ENCODE data around the gene SIAH2.
A peak's percentile ranks its signal among the peaks of the same experiment; 100 is the strongest.

The SIAH2 gene

DNA sequence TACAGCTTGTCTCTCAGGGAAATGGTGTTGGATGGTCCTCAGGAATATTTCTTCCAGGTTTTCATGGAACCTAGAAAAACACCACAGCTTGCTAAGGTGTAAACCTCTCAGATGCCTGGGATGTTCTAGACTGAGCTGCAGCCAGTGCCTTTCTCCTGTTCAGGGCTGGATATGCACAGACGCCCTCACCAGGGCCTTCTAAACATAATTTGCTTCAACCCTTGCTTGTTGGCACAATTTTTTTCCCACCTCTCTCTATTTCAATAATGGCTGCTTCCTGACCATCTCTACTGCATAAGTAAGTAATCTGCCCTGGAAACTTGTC lies 28.2 kb downstream of the SIAH2 start:
- Histone ChIP-seq H3K36me3 (ENCODE audit: control insufficient read depth in 1 of 2, insufficient read depth in 2 of 2, low read length in 2 of 2) (no peaks in the 10 kb centered on the region), H3K4me3 (ENCODE audit: low read depth in 1 of 2, low read length in 2 of 2) (no peak overlapping the region), H3K9me3 (ENCODE audit: control insufficient read depth in 1 of 2, low read length in 2 of 2) (no peaks in the 10 kb centered on the region), H3K27me3 (ENCODE audit: control insufficient read depth in 1 of 2, insufficient read depth in 2 of 2, low read length in 2 of 2) (no peaks in the 10 kb centered on the region), H3K27ac (ENCODE audit: low read depth, low read length) (no peak overlapping the region), H3K9ac (ENCODE audit: low read depth in 1 of 2, low read length in 2 of 2) (no peak overlapping the region), H3K4me1 (ENCODE audit: control insufficient read depth in 1 of 2, insufficient read depth in 2 of 2, low read length in 2 of 2) (peaks cover 25 to 31% of the 10 kb centered on the region in 2 donors)

DNA sequence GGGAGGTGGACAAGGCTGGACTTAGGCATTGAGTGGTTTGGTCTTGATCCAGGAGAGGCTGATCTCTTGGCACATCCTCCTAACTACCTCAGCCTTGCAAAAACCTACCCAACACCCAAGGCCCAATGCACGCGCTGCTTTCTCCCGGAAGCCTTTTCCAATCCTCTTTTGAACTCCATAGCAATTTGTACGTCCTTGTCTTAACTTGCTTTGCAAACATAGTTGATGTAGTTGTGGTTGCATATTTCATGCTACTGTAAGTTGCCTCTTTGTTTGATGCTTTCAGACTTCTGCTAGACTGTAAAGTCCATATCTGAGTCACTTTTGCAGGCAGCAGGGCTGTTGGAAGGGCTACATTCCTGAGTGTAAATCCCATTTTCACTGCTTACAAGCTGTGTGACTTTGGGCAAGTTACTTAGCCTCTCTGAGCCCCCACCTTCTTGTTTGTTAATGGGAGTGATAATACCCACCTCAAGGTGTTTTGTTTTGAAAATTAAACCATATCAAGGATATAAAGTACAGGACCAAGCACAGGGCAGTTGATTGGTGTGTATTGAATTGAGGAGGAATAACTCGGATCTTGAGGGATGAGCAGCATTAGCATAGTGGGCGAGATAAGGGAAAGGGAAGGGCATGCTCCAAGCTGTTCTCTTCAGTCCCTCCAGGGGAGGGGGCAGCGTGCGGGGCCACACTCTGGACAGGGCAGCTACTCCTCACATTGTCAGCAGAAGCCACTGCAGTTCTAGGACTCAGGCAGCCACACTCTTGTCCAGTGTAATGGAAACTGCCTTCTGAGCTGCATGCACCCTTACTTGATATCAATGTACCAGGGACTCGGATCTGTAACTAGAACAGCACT lies 28.8 kb downstream of the SIAH2 start:
- Histone ChIP-seq H3K4me3 (ENCODE audit: low read depth in 1 of 2, low read length in 2 of 2) (no peak overlapping the region), H3K27ac (ENCODE audit: low read depth, low read length) (no peak overlapping the region), H3K36me3 (ENCODE audit: control insufficient read depth in 1 of 2, insufficient read depth in 2 of 2, low read length in 2 of 2) (no peaks in the 10 kb centered on the region), H3K9me3 (ENCODE audit: control insufficient read depth in 1 of 2, low read length in 2 of 2) (no peaks in the 10 kb centered on the region), H3K27me3 (ENCODE audit: control insufficient read depth in 1 of 2, insufficient read depth in 2 of 2, low read length in 2 of 2) (no peaks in the 10 kb centered on the region), H3K4me1 (ENCODE audit: control insufficient read depth in 1 of 2, insufficient read depth in 2 of 2, low read length in 2 of 2) (peaks cover 25 to 29% of the 10 kb centered on the region in 2 donors), H3K9ac (ENCODE audit: low read depth in 1 of 2, low read length in 2 of 2) (no peak overlapping the region)

DNA sequence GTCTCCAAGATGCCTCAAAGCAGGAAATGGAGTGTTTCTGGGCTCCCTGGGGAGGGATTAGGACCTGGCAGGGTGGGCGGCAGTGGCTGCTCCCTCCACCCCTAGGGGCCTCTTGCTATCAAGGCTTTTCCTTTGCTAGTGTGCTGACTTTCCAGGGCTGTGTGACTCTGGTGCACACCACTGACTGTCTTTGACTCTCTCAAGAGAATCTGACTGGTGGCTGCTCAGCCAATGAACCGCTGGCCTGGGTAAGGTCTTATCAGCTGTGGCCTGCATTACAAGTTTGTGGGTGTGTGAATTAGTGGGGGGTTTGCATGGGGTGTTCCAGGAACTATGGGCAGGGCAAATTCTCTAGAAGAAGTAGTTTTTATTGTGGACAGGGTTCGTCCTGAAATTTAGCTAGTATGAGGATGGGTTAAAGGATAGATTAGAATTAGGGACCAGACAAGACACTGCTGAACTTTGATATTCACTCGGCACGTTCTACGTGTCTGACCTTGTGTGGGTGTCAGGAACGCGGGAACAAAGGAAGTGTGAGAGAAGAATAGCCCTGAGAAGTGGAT lies 29.5 kb downstream of the SIAH2 start:
- Histone ChIP-seq H3K36me3 (ENCODE audit: control insufficient read depth in 1 of 2, insufficient read depth in 2 of 2, low read length in 2 of 2) (no peaks in the 10 kb centered on the region), H3K9me3 (ENCODE audit: control insufficient read depth in 1 of 2, low read length in 2 of 2) (no peaks in the 10 kb centered on the region), H3K9ac (ENCODE audit: low read depth in 1 of 2, low read length in 2 of 2) (no peak overlapping the region), H3K27me3 (ENCODE audit: control insufficient read depth in 1 of 2, insufficient read depth in 2 of 2, low read length in 2 of 2) (no peaks in the 10 kb centered on the region), H3K27ac (ENCODE audit: low read depth, low read length) (no peak overlapping the region), H3K4me1 (ENCODE audit: control insufficient read depth in 1 of 2, insufficient read depth in 2 of 2, low read length in 2 of 2) (peaks cover 19 to 26% of the 10 kb centered on the region in 2 donors), H3K4me3 (ENCODE audit: low read depth in 1 of 2, low read length in 2 of 2) (no peak overlapping the region)

- Histone ChIP-seq H3K27me3 (ENCODE audit: control insufficient read depth in 1 of 2, insufficient read depth in 2 of 2, low read length in 2 of 2) (no peaks in the 10 kb centered on the region), H3K9me3 (ENCODE audit: control insufficient read depth in 1 of 2, low read length in 2 of 2) (no peaks in the 10 kb centered on the region)
Measured at GRCh38 chr3:150729682-150730360, 33.1 kb downstream of the SIAH2 start.

DNA sequence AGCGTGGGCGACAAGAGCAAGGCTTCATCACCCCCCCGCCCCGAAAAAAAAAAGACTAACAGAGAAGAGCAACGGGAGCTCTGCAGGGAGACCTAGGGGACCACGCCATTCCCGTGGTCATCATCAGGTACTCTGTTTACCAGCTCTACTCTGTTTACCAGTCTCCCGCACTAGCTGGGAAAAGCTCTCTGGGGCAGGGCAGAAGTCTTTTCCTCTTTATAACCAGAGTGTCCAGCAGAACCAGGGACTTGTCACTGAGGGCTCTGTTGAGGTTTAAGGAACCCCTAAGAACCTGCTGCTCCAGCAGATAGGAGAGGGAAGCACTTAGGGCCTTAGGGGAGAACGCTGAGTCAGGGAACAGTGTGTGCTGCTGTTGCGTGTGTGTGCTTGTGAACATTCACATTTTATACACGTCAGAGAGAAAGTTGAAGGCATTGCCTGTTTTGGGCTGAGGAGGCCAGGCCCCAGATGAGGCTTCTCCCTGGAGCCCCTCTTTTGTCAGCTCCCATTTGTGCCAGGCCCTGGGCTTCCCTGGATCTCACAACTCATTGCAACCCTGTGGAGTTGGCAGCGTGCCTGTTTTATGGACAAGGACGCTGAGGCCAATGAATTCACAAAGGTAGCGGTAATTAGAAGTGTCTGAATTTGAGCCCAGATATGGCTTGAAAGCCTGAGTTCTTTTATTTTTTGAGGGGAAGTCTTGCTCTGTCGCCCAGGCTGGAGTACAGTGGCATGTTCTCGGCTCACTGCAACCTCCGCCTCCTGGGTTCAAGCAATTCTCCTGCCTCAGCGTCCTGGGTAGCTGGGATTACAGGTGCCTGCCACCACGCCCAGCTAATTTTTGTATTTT lies 35.1 kb downstream of the SIAH2 start:
- H3K9ac ChIP-seq (ENCODE audit: low read depth in 1 of 2, low read length in 2 of 2): no peak overlapping the region
- no peak overlapping the region for H3K4me3 ChIP-seq (ENCODE audit: low read depth in 1 of 2, low read length in 2 of 2)
- H3K27me3 ChIP-seq (ENCODE audit: control insufficient read depth in 1 of 2, insufficient read depth in 2 of 2, low read length in 2 of 2): no peaks in the 10 kb centered on the region
- peaks cover 7 to 10% of the 10 kb centered on the region in 2 donors for H3K4me1 ChIP-seq (ENCODE audit: control insufficient read depth in 1 of 2, insufficient read depth in 2 of 2, low read length in 2 of 2)
- no peak overlapping the region for H3K27ac ChIP-seq (ENCODE audit: low read depth, low read length)
- H3K9me3 ChIP-seq (ENCODE audit: control insufficient read depth in 1 of 2, low read length in 2 of 2): no peaks in the 10 kb centered on the region
- H3K36me3 ChIP-seq (ENCODE audit: control insufficient read depth in 1 of 2, insufficient read depth in 2 of 2, low read length in 2 of 2): no peaks in the 10 kb centered on the region

More at GRCh38 chr3:150729682-150730360, 33.1 kb downstream of the SIAH2 start:
- no peak overlapping the region for H3K4me3 ChIP-seq (ENCODE audit: low read depth in 1 of 2, low read length in 2 of 2)
- no peak overlapping the region for H3K9ac ChIP-seq (ENCODE audit: low read depth in 1 of 2, low read length in 2 of 2)
- peaks cover 7 to 10% of the 10 kb centered on the region in 2 donors for H3K4me1 ChIP-seq (ENCODE audit: control insufficient read depth in 1 of 2, insufficient read depth in 2 of 2, low read length in 2 of 2)
- H3K27ac ChIP-seq (ENCODE audit: low read depth, low read length): no peak overlapping the region
- H3K36me3 ChIP-seq (ENCODE audit: control insufficient read depth in 1 of 2, insufficient read depth in 2 of 2, low read length in 2 of 2): no peaks in the 10 kb centered on the region

DNA sequence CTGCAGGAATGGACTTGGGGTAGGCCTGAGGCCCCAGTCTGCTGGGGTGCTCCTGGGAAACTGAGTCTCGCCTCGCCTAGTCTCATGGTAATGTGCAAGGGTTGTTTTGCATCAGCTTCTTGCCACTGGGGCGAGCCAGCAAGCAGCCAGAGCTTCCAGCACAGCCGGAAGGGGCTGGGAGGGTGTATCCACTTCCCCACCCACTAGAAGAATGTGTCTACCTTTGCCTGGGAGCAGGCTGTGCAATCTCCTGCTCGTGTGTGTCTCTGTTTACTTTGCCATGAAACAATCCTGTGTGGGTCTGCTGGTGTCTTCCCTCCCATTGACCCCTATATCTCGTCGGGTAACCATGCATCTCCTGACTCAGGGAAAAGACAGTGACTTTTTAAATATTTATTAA lies 37.4 kb downstream of the SIAH2 start:
- Histone ChIP-seq H3K4me1 (ENCODE audit: control insufficient read depth in 1 of 2, insufficient read depth in 2 of 2, low read length in 2 of 2) (peaks cover 12 to 15% of the 10 kb centered on the region in 2 donors), H3K4me3 (ENCODE audit: low read depth in 1 of 2, low read length in 2 of 2) (no peak overlapping the region), H3K9ac (ENCODE audit: low read depth in 1 of 2, low read length in 2 of 2) (no peak overlapping the region), H3K27ac (ENCODE audit: low read depth, low read length) (no peak overlapping the region), H3K27me3 (ENCODE audit: control insufficient read depth in 1 of 2, insufficient read depth in 2 of 2, low read length in 2 of 2) (no peaks in the 10 kb centered on the region), H3K9me3 (ENCODE audit: control insufficient read depth in 1 of 2, low read length in 2 of 2) (no peaks in the 10 kb centered on the region), H3K36me3 (ENCODE audit: control insufficient read depth in 1 of 2, insufficient read depth in 2 of 2, low read length in 2 of 2) (no peaks in the 10 kb centered on the region)

- Histone ChIP-seq H3K4me3 (ENCODE audit: low read depth in 1 of 2, low read length in 2 of 2) (no peak overlapping the region), H3K27ac (ENCODE audit: low read depth, low read length) (no peak overlapping the region), H3K9me3 (ENCODE audit: control insufficient read depth in 1 of 2, low read length in 2 of 2) (no peaks in the 10 kb centered on the region), H3K36me3 (ENCODE audit: control insufficient read depth in 1 of 2, insufficient read depth in 2 of 2, low read length in 2 of 2) (no peaks in the 10 kb centered on the region), H3K27me3 (ENCODE audit: control insufficient read depth in 1 of 2, insufficient read depth in 2 of 2, low read length in 2 of 2) (no peaks in the 10 kb centered on the region), H3K9ac (ENCODE audit: low read depth in 1 of 2, low read length in 2 of 2) (no peak overlapping the region), H3K4me1 (ENCODE audit: control insufficient read depth in 1 of 2, insufficient read depth in 2 of 2, low read length in 2 of 2) (peaks cover 12 to 15% of the 10 kb centered on the region in 2 donors)
Measured at GRCh38 chr3:150723946-150724345, 39.0 kb downstream of the SIAH2 start.

DNA sequence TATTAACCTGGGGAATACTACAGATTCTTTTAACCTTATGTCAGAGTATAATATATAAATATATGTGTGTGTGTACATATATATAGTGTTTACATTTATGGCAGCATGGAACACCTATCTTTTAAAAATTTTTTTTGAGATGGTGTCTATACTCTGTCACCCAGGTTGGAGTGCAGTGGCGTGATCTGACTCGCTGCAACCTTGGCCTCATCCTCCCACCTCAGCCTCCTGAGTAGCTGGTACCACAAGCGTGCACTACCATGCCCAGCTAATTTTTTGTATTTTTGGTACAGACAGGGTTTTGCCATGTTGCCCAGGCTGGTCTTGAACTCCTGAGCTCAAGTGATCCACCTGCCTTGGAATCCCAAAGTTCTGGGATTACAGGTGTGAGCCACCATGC lies 40.7 kb downstream of the SIAH2 start:
- no peaks in the 10 kb centered on the region for H3K27me3 ChIP-seq (ENCODE audit: control insufficient read depth in 1 of 2, insufficient read depth in 2 of 2, low read length in 2 of 2)

GRCh38 chr3:150721285-150722130 lies 41.5 kb downstream of the SIAH2 start:
- Histone ChIP-seq H3K4me3 (ENCODE audit: low read depth in 1 of 2, low read length in 2 of 2) (no peak overlapping the region), H3K27me3 (ENCODE audit: control insufficient read depth in 1 of 2, insufficient read depth in 2 of 2, low read length in 2 of 2) (no peaks in the 10 kb centered on the region), H3K4me1 (ENCODE audit: control insufficient read depth in 1 of 2, insufficient read depth in 2 of 2, low read length in 2 of 2) (peaks cover 11 to 12% of the 10 kb centered on the region in 2 donors), H3K9me3 (ENCODE audit: control insufficient read depth in 1 of 2, low read length in 2 of 2) (no peaks in the 10 kb centered on the region), H3K36me3 (ENCODE audit: control insufficient read depth in 1 of 2, insufficient read depth in 2 of 2, low read length in 2 of 2) (no peaks in the 10 kb centered on the region), H3K9ac (ENCODE audit: low read depth in 1 of 2, low read length in 2 of 2) (peak overlapping the region in 1 of 2 donors; percentile 15), H3K27ac (ENCODE audit: low read depth, low read length) (no peak overlapping the region)

More for the DNA sequence above, 40.7 kb downstream of the SIAH2 start:
- Histone ChIP-seq H3K36me3 (ENCODE audit: control insufficient read depth in 1 of 2, insufficient read depth in 2 of 2, low read length in 2 of 2) (no peaks in the 10 kb centered on the region), H3K27ac (ENCODE audit: low read depth, low read length) (no peak overlapping the region), H3K9me3 (ENCODE audit: control insufficient read depth in 1 of 2, low read length in 2 of 2) (no peaks in the 10 kb centered on the region), H3K9ac (ENCODE audit: low read depth in 1 of 2, low read length in 2 of 2) (no peak overlapping the region), H3K4me1 (ENCODE audit: control insufficient read depth in 1 of 2, insufficient read depth in 2 of 2, low read length in 2 of 2) (peaks cover 11 to 12% of the 10 kb centered on the region in 2 donors), H3K4me3 (ENCODE audit: low read depth in 1 of 2, low read length in 2 of 2) (no peak overlapping the region)

All from duodenal mucosa (tissue), 2 donors.